Gastrocnemius medialis (tissue), 4 donors: ENCODE data around the gene MAOB. TPM values are rescaled to one million over a fixed set of nuclear protein-coding genes. Genes with fewer than 3 reads are reported as not detected.

Experiments
- ATAC-seq, 2 donors: fragments of 150-250 bp; one replicate each; pipeline ENCODE4 v1.9.1; 2016
- DNase-seq, 2 donors: peaks; one replicate each; pipeline ENCODE4 v3.0.0-alpha.2; 2019
- H3K27ac ChIP-seq, 4 donors: fragments of 200-600 bp; sonication (generic); 1 replicate in 1 of 4; 2 replicates in 3 of 4; pipeline ENCODE4 v1.5.1; 2016 to 2018; ENCODE audit warnings: mild to moderate bottlenecking in 2 of 4, moderate library complexity in 1 of 4
- H3K27me3 ChIP-seq, 3 donors: fragments of 200-600 bp; sonication (generic) in 2 of 3; 1 replicate in 1 of 3; 2 replicates in 2 of 3; pipeline versions ENCODE4 v1.5.1 to v1.6.0; 2016 to 2019; ENCODE audit warnings: mild to moderate bottlenecking in 1 of 3, moderate library complexity in 1 of 3
- H3K36me3 ChIP-seq, 2 donors: fragments of 200-600 bp; sonication (generic) in 1 of 2; one replicate each; pipeline ENCODE4 v1.5.1; 2017 to 2018
- H3K4me1 ChIP-seq, 2 donors: fragments of 200-600 bp; sonication (generic) in 1 of 2; one replicate each; pipeline ENCODE4 v1.5.1; 2016 to 2017; ENCODE audit warnings: mild to moderate bottlenecking in 2 of 2
- H3K4me3 ChIP-seq, 4 donors: fragments of 200-600 bp; sonication (generic) in 3 of 4; 1 replicate in 1 of 4; 2 replicates in 3 of 4; pipeline ENCODE4 v1.5.1; 2016 to 2019; ENCODE audit warnings: mild to moderate bottlenecking in 2 of 4
- H3K9me3 ChIP-seq, 3 donors: fragments of 200-600 bp; sonication (generic) in 2 of 3; 1 replicate in 1 of 3; 2 replicates in 2 of 3; pipeline ENCODE4 v1.5.1; 2016 to 2019
- CTCF ChIP-seq, 5 experiments: fragments of 450-650 bp in 3 of 5; fragments of 200-600 bp in 2 of 5; sonication (generic) in 2 of 5; IDR thresholded peaks in 4 of 5; conservative IDR thresholded peaks in 1 of 5; 1 replicate in 4 of 5; 2 replicates in 1 of 5; pipeline ENCODE4 v1.5.1; 2016 to 2019; ENCODE audit warnings: antibody characterized with exemption in 5 of 5, mild to moderate bottlenecking in 3 of 5, moderate library complexity in 3 of 5
- POLR2A ChIP-seq, 2 donors: fragments of 450-650 bp; IDR thresholded peaks; one replicate each; pipeline ENCODE4 v1.6.1; 2017; ENCODE audit warnings: antibody characterized with exemption in 2 of 2, mild to moderate bottlenecking in 2 of 2, moderate library complexity in 2 of 2
- in situ Hi-C, 4 donors: fragments of 200-750 bp; cut with MboI; loops; one replicate each; pipeline versions ENCODE4 v1.15.0 to v1.8.0; 2017; ENCODE audit warnings: low sequenced_read_pairs in 4 of 4
- intact Hi-C: fragments of 100-400 bp; cut with DNase I; formaldehyde crosslinking; loops from one replicate; pipeline ENCODE4 v1.15.1; 2023; ENCODE audit warnings: low total_unique reads
- total RNA-seq, 4 donors: library from RNA; depleted of rRNA; stranded (reverse); fragments of >200 nt; gene quantifications; one replicate each; pipeline versions ENCODE4 v1.1.0 to v1.2.3, GENCODE V29; 2016

Gene MAOB
- total RNA-seq, 4 donors from 2014 or later = 7.8 to 34.5 (median 29.3) TPM

GRCh38 chrX:43741843-43742573, 140.2 kb downstream of the MAOB start:
- TF ChIP-seq POLR2A (IDR thresholded peaks at IDR 0.05) (no peak), CTCF (IDR thresholded peaks at IDR 0.05 in 4 of 5, conservative IDR thresholded peaks at IDR 0.05 in 1 of 5) (no peak)
- Histone ChIP-seq H3K4me3 (no peak overlapping the region), H3K4me1 (peaks cover 0 to 10% of the 10 kb centered on the region in 2 donors), H3K27me3 (no peaks in the 10 kb centered on the region), H3K27ac (peak overlapping the region; percentile 45 to 85 (median 64)), H3K36me3 (peaks cover 0 to 6% of the 10 kb centered on the region in 2 donors), H3K9me3 (no peaks in the 10 kb centered on the region)
- ATAC-seq (peak; percentile 80 to 97), DNase-seq (peak; percentile 4 to 76)
- intact Hi-C loops (loop anchor here (5.0 kb wide), 2 partner anchors 35 to 85 kb away; partner anchors contain the start of gene MAOA), in situ Hi-C loops (loop anchor here in 2 of 4 donors (10.0 kb wide), 1 partner anchor 77 kb away; no protein-coding TSS in a partner anchor)

- no peaks in the 10 kb centered on the region for H3K9me3 ChIP-seq
- peak overlapping the region in 2 of 4 donors; percentile 19 to 47 for H3K4me3 ChIP-seq
- intact Hi-C loops = no loop called here
- in situ Hi-C loops = no loop called here
- H3K27ac ChIP-seq = peak overlapping the region in 2 of 4 donors; percentile 71 to 85
- H3K4me1 ChIP-seq = no peaks in the 10 kb centered on the region
- TF ChIP-seq CTCF (IDR thresholded peaks at IDR 0.05 in 4 of 5, conservative IDR thresholded peaks at IDR 0.05 in 1 of 5) (no peak), POLR2A (IDR thresholded peaks at IDR 0.05) (no peak)
- no peaks in the 10 kb centered on the region for H3K36me3 ChIP-seq
- H3K27me3 ChIP-seq = no peaks in the 10 kb centered on the region
- ATAC-seq (peak in 1 of 2 donors; percentile 85), DNase-seq (no peak)
These were observed 146.3 kb downstream of the MAOB start for GRCh38 chrX:43735957-43736356.

GRCh38 chrX:43735534-43735933, 146.7 kb downstream of the MAOB start:
- peak overlapping the region in 2 of 4 donors; percentile 71 to 85 for H3K27ac ChIP-seq
- no peaks in the 10 kb centered on the region for H3K4me1 ChIP-seq
- DNase-seq (peak in 1 of 2 donors; percentile 34), ATAC-seq (peak in 1 of 2 donors; percentile 76)
- H3K9me3 ChIP-seq = no peaks in the 10 kb centered on the region
- H3K27me3 ChIP-seq = no peaks in the 10 kb centered on the region
- no peak for TF ChIP-seq POLR2A (IDR thresholded peaks at IDR 0.05)
- no peak for TF ChIP-seq CTCF (IDR thresholded peaks at IDR 0.05 in 4 of 5, conservative IDR thresholded peaks at IDR 0.05 in 1 of 5)
- intact Hi-C loops = no loop called here
- peak overlapping the region in 2 of 4 donors; percentile 19 to 47 for H3K4me3 ChIP-seq
- no peaks in the 10 kb centered on the region for H3K36me3 ChIP-seq
- in situ Hi-C loops = no loop called here

- no peaks in the 10 kb centered on the region for H3K27me3 ChIP-seq
- no peaks in the 10 kb centered on the region for H3K36me3 ChIP-seq
- intact Hi-C loops = no loop called here
- DNase-seq (no peak), ATAC-seq (no peak)
- H3K4me1 ChIP-seq = no peaks in the 10 kb centered on the region
- H3K9me3 ChIP-seq = no peaks in the 10 kb centered on the region
- peak overlapping the region in 1 of 4 donors; percentile 85 for H3K27ac ChIP-seq
- in situ Hi-C loops = no loop called here
- TF ChIP-seq POLR2A (IDR thresholded peaks at IDR 0.05) = no peak
- TF ChIP-seq CTCF (IDR thresholded peaks at IDR 0.05 in 4 of 5, conservative IDR thresholded peaks at IDR 0.05 in 1 of 5) = no peak
- H3K4me3 ChIP-seq = no peak overlapping the region
These were observed 147.8 kb downstream of the MAOB start for GRCh38 chrX:43734444-43734843.
